GM19193 (cell line): ENCODE data around the gene GJD2.

ENCODE experiments used
- POLR2A ChIP-seq: IDR thresholded peaks from 4 replicates; pipeline ENCODE4 v1.6.1; 2011; ENCODE audit not compliant: insufficient read depth, insufficient read length; ENCODE audit errors: extremely low read depth

The GJD2 gene

DNA sequence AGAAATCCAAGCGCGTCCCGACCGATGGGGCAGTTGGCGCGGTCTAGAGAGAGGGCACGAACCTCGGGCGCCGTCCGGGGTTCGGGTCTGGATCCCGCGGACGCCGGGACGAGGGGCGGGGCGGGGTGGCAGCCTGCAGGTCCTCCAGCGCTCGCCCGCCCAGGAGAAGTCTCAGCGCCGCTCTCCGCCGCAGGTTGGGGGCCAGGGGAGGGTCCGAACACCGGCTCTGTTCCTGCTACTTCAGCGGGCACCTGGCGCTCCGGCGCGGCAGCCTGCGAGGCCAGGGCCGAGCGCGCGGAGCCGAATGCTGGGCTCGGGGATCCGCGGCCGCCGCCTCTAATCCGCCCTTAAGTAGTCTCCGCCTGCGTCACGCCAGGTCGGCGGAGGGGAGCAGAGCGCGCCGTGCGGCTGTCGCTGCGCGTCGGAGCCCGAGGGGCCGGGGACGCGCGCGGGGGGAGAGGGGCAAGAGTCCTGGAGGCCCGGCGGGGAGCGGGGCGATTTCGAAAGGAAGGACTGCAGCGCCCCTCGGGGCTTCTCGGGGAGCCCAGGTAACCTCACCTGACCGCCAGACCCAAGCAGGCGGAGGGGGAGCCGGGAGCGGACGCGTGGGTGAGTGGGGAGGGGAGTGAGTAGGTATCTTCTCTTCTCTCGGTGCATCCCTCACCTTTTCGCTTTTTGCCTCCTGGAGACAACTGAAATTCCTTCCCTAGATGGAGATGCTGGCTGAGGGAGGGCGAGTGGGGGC lies at the start of gene GJD2:
GJD2 (minus strand) TSS at position 325 of the 745 bp plus-strand sequence. CDS start 510 bp downstream, outside the sequence.
- no peak for TF ChIP-seq POLR2A

DNA sequence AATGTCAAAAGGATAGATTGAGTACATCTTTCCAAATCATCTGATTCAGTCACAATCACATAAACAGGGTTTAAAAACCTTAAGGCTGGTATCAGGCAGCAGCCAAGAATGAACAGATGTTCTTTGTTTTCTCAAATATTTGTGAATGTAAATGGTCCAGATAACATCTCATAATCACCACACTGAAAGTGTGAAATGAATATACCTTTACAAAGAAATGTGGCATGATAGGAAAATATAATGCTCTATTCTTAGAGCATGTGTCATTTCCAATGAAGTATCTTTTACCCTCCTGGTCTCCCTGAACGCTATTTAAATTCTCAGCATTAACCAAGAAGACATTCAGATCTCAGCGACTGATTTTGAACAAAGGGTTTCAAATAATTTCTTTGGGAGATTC lies 49.3 kb upstream of the GJD2 start:
- TF ChIP-seq POLR2A: no peak

DNA sequence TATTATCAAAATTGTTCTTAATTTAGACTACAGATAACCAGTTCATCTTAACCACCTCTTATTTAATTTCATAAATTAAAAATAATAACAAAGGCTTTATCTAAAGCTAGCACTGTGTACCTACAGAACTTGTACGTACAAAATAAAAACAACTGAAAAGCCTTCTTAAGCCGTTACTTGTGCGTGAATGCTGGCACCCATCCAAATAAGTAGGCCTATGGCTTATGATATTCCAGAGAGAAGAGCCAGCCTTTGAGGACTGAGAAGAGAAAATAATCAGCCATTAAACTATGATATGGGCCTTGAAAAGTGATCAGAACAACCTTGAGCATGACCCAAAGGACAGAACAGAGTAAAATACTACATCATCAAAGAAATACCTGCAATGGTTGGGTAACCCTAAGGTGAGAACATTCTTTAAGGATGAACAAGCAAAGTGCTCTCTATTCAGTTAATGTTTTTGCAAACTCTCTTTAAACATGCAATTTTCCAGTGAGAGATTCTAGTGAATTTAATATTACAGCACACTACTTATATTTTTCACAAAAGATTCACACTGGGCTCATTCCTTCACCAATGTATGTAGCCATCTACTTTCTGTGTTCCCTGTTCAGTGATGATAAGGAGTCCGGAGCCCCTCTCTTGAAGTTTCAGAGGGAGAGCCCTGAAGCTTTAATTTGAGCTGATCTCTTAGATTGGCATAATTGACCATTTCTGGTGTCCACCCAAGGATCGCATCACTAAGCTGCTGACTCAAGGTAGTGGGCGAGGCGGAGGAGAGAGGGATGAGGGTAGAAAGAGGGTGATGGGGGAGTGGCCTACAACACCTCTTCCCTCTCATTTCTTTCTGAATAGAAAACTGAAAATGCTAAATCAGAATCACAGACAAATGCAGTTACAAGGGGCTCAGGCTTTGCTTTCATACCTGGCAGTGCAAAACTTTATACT lies 48.3 kb upstream of the GJD2 start:
- no peak for TF ChIP-seq POLR2A

DNA sequence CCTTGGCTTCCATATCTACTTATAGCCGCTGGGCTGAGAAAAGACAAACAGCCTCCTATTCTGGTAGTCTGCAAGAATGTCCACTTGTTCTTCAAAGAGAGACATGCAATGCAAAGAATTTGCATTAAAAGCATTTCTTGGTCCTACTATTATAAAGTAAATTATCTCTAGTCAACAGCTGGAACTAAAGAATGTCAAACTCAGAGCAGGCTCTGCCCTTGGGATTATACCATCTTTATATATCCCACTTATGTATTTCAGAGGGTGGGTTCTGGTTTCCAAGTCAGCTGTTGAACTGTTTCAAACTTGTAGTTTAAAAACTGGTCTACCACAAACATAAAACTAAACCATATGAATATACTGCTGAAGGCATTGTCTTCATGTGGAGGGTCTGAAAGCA lies 47.6 kb upstream of the GJD2 start:
- TF ChIP-seq POLR2A: no peak

DNA sequence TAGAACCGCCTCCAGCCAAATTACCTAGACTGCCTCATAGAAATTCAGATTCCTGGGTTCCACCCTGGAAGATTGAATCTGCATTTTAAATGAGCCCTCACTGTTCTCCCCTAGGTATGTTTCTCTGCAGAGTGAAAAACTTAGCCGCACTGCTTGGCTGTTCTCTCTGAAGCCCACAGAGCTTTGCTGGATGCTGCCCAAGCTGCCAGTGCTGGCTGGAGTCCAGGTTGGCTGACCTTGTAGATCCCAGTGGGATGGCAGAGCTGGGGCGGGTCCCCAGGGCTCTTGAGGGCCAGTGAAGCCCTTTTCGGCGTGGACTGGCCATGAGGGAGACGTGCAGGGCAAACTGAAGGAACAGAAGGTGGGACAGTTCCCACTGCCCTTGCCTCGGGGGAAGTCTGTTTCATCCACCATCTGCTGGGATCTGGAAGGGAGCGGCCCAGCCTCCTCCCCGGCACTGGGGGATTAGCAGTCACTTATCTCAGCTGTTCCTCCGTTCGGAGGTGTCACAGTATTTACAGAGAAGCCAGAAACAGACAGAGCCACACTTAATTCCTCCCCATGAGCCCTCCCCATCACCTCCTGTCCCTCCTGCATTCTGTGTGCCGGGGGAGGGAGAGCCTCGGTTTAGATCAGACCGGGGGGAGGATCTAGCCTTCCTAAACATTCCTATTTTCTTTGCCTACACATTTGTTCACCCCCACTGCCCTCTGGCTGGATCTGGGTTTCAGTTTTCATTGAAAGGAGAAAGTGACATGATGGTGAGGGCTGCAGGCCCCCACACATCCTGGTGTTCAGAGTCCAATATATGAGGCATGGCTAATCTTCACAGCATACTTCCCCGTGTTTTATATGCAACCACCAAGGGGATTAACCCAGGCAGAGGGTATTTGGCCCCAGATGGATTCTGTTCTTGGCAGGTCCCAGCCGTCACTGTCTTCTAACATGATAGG lies 44.6 kb upstream of the GJD2 start:
- TF ChIP-seq POLR2A: no peak

DNA sequence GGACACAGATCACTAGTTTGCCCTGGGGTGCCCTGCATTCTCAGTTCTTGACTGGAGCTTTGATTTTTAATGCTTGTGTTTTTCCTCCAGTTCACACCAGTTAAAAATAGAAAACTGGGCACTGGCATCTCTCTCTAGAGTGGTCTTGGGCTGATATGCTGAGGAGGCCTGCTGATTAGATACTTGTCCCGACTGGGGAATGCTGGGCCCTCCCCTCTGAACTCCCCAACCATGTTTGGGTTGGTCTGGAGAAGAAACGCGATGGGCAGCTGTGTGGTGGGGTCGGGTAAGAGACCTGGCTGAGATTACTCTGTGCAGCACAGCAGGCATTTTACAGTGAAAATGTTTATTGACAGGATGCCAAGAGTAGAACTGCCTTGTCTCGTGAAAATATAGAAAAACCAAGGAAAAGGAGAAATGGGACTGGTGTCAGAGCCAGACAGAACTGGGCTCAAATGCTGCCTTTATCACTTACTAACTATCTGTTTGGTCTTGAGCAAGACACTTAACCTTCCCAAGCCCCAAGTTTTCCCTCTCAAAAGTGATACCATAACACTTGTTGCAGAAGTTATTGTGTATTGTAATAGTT lies 42.1 kb upstream of the GJD2 start:
- no peak for TF ChIP-seq POLR2A

DNA sequence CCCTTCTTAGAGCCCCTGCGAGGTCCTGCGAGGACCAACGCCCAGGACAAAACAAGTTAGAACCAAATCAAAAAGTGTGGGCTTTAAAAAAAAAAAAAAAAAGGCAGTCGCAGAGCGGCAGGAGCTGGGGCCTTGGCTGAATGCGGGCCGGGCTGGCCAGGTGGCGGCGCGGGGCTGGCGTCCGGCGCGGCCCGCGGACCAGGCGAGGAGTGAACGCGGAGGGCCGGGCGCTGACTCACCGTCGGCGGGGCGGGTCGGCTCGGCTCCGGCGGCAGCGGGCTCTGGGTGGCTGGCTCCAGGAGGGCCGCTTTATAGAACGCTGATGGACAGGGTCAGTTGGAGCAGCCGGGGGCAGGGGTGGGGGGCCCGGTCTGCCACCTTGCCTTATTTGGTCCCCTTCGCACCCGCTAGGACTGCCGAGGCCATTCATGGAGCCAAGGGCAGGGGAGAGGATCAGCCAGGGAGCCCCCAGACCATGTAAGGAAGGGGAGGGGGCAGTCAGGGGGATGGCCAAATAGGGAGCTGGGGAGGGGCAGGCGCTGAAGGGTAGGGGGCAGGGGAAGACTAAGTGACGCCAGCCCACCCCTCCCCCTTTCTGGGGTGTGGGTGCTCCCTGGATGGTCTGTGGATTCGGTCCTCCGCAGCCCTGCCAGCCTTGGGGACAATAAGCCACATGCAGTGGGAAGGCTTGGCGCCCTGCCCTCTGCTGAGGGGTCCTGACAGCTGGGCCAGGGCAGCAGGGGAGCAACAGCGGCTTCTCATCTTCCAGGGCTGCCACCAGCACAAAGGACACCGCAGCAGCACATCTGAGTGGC lies 40.7 kb upstream of the GJD2 start, which contains the start of gene ACTC1:
ACTC1 (minus strand) TSS at position 283 of the 815 bp plus-strand sequence. CDS start 741 bp downstream, outside the sequence.
- TF ChIP-seq POLR2A: no peak

DNA sequence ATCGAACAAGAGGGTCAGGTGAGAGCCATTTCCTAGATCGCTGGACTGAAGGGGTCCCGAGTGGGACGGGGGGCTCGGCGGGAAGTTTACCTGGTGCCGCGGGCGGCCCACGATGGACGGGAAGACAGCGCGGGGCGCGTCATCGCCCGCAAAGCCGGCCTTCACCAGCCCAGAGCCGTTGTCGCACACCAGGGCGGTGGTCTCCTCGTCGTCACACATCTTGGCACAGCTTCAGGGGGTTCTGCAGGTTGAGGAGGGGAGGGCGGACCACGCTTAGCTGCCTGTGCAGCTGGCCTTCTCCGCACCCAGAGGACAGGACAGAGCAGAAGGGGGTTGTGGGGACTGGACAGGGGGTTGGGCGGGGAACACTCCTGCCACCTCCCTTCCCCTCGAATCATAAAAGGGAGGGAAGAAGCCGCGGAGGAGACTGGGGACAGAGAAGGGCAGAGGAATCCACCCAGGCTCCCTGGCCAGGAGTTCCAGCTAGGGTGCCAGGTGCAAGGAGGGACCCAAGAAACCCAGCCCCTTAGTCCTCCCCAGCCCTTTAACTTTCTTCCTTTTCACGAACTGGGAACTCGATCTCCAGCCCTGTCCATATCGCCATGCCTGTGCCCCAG lies 39.9 kb upstream of the GJD2 start:
- no peak for TF ChIP-seq POLR2A

DNA sequence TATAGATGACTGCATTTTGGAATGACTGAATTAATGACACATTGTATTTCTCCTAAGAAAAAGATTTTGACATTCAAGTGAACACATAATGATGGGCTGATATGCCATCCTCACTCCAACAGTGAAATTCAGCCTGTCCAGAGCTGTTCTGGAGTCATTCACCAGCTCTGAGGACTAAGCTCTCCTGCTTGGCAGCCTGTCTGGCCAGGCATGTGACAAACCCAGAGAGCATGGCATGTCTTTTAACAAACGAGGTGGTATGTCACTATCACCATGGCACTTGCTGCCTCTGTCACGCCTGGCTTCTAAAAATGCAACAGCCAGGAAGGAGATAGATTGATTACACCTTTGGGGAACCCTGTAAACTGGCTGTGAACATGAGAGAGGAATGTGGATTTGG lies 39.1 kb upstream of the GJD2 start:
- no peak for TF ChIP-seq POLR2A

DNA sequence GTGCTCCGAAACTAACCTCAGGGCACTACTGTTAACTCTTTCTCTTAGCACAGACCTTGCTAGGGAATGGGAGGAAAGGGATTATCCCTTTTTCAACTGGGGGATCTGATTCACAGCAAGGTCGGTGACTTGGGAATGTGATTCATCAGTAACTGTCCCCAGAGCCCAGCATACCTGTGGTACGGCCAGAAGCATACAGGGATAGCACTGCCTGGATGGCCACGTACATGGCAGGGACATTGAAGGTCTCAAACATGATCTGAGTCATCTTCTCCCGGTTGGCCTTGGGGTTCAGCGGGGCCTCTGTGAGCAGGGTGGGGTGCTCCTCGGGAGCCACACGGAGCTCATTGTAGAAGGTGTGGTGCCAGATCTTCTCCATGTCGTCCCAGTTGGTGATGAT lies 38.3 kb upstream of the GJD2 start:
- TF ChIP-seq POLR2A: no peak

DNA sequence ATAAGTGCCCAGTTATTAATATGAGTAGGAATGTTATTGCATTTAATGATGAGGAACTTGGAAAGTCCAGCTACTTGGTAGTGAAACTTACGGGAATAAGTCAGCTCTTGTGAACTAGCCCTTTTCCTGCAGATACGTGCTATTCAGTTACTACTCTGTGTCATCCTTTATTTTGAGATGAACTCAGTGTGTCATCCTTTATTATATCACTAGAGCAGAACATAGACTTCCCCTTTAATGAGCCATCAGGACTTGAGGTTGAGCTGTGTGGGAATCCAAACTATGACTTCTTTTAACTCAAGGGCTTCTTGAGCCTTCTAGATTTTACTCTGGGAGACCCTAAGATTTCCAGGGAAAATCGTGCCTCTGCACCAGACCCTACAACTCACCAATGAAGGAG lies 36.9 kb upstream of the GJD2 start:
- TF ChIP-seq POLR2A: no peak

DNA sequence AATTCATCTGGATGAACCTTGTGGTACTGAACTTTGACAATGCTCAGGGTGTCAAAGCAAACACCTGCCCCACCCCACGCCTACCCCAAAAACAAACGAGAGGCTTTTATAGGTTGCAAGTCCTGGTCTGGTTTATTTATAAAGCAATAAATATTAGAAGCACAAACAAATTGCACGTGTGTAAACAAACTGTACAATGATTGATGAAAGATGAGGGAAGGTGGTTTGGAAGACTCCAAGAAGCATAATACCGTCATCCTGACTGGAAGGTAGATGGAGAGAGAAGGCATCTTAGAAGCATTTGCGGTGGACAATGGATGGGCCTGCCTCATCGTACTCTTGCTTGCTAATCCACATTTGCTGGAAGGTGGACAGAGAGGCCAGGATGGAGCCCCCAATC lies 35.3 kb upstream of the GJD2 start:
- no peak for TF ChIP-seq POLR2A

DNA sequence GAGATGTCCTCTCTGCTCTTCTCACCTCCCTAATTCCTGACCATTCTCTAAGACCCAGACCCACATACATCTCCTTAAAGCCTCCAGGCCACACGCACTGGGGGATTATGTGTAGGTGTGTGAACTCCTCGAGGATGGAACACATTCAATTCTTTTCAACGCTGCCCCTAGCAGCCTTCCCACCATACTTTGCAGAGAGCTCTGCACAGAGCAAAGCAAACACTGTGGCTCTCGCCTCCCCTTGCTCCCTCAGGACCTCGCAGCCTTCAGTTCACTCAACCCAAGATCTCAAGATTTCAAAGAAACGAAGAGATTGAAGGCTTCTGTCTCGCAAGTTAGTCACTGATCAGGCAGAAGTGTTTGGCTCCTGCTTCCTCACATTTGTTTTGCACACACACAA lies 34.5 kb upstream of the GJD2 start:
- TF ChIP-seq POLR2A: no peak
